Stimulated activated CD4-positive, alpha-beta T cell treated with anti-CD3 and anti-CD28 coated beads, Interleukin-2, amount 100 ng/mL, for 4 hours (primary cell): Measurements from ENCODE around the gene FBXO44.
A peak's percentile ranks its signal among the peaks of the same experiment; 100 is the strongest.
"Not testable (repeated sequence)": the region's sequence is repeated elsewhere in the genome, so short reads cannot be mapped to it uniquely, and the experiment has no call there.

Experiments used
- DNase-seq: peaks from one replicate; pipeline ENCODE4 v3.0.0-alpha.2; 2020; ENCODE audit warnings: low read depth

Gene FBXO44

GRCh38 chr1:11654137-11654938 is at the start of gene FBXO44, which contains the start of gene FBXO2:
Gene FBXO44 (plus strand): TSS chr1:11654877. CDS start chr1:11655836, 959 bp downstream.
Gene FBXO2 (minus strand): TSS chr1:11654429. CDS start chr1:11654340, 89 bp downstream.
- DNase-seq = peak; percentile 70

- DNase-seq = no peak
Observed at GRCh38 chr1:11606775-11607174, 47.9 kb upstream of the FBXO44 start.

GRCh38 chr1:11608596-11609130 is 46.0 kb upstream of the FBXO44 start:
- DNase-seq = not testable (repeated sequence)

- DNase-seq = not testable (repeated sequence)
Observed at GRCh38 chr1:11609378-11609777, 45.3 kb upstream of the FBXO44 start.

GRCh38 chr1:11610629-11611180 is 44.0 kb upstream of the FBXO44 start:
- no peak for DNase-seq

GRCh38 chr1:11611638-11612327 is 42.9 kb upstream of the FBXO44 start:
- DNase-seq = no peak

GRCh38 chr1:11613347-11613746 is 41.3 kb upstream of the FBXO44 start:
- DNase-seq = no peak

GRCh38 chr1:11615090-11615489 is 39.6 kb upstream of the FBXO44 start:
- no peak for DNase-seq

GRCh38 chr1:11616766-11617165 is 37.9 kb upstream of the FBXO44 start:
- DNase-seq = no peak

GRCh38 chr1:11617314-11617713 is 37.4 kb upstream of the FBXO44 start:
- DNase-seq = no peak

GRCh38 chr1:11617741-11618140 is 36.9 kb upstream of the FBXO44 start:
- no peak for DNase-seq

GRCh38 chr1:11620405-11620804 is 34.3 kb upstream of the FBXO44 start:
- DNase-seq = no peak

GRCh38 chr1:11620924-11621323 is 33.8 kb upstream of the FBXO44 start:
- DNase-seq = no peak

- DNase-seq = no peak
Observed at GRCh38 chr1:11622398-11622797, 32.3 kb upstream of the FBXO44 start.

GRCh38 chr1:11623702-11624101 is 31.0 kb upstream of the FBXO44 start:
- DNase-seq = no peak

- DNase-seq = no peak
Observed at GRCh38 chr1:11626551-11626950, 28.1 kb upstream of the FBXO44 start.

GRCh38 chr1:11628767-11629166 is 25.9 kb upstream of the FBXO44 start:
- DNase-seq = no peak

- no peak for DNase-seq
Observed at GRCh38 chr1:11629184-11630016, 25.3 kb upstream of the FBXO44 start.

- no peak for DNase-seq
Observed at GRCh38 chr1:11634365-11635192, 20.1 kb upstream of the FBXO44 start.

- DNase-seq = no peak
Observed at GRCh38 chr1:11638121-11638520, 16.6 kb upstream of the FBXO44 start.

GRCh38 chr1:11639372-11639771 is 15.3 kb upstream of the FBXO44 start:
- DNase-seq = no peak
